Gastroesophageal sphincter (tissue), 3 donors: Measurements from ENCODE around the gene CFAP99.

Experiments
- CTCF ChIP-seq, 4 experiments: fragments of 200-600 bp in 2 of 4; fragments of 450-650 bp in 2 of 4; sonication (generic) in 1 of 4; IDR thresholded peaks; one replicate each; pipeline ENCODE4 v1.5.1; 2017 to 2019; ENCODE audit warnings: antibody characterized with exemption in 4 of 4, mild to moderate bottlenecking in 2 of 4, moderate library complexity in 2 of 4
- EP300 ChIP-seq: sonication (generic); formaldehyde crosslinking; IDR thresholded peaks from one replicate; pipeline ENCODE4 v1.6.1; 2017; ENCODE audit warnings: antibody characterized with exemption, mild to moderate bottlenecking

GRCh38 chr4:2468456-2469191 is 49.9 kb downstream of the CFAP99 start, which contains the start of gene RNF4:
- TF ChIP-seq EP300 = no peak
- no peak for TF ChIP-seq CTCF (IDR thresholded peaks at IDR 0.05)
